SH-SY5Y (cell line): Measurements from ENCODE around the gene IFT43.

Experiments used
- GATA2 ChIP-seq: IDR thresholded peaks from 2 replicates; pipeline ENCODE4 v1.6.1; 2011; ENCODE audit warnings: mild to moderate bottlenecking, low read depth, low read length
- GATA3 ChIP-seq: IDR thresholded peaks from 2 replicates; pipeline ENCODE4 v1.6.1; 2011; ENCODE audit warnings: low read depth, mild to moderate bottlenecking, low read length, moderate library complexity

DNA sequence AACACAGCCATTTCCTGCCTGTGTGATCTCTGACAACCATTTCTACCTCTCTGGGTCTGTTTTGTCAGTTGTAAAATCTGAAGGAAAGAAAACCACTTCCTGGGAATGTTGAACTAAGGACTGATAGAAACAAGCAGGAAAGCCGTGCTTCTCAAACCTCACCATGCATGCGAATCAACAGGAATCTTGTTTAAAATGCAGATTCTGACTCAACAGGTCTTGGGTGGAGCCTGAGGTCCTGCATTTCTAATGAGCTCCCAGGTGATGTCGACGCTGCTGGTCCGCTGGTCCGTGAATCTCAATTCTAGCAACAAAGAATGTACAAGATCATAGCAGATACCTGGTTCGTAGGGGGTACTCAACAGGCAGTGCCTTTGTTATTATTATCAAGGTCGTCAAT, 128.1 kb downstream of the IFT43 start:
- TF ChIP-seq GATA2 (no peak), GATA3 (no peak)
